GM12878 (cell line): ENCODE data around the gene IGFLR1. TPM values are rescaled to one million over a fixed set of nuclear protein-coding genes. Genes with fewer than 3 reads are reported as not detected.

Experiments
- ATAC-seq: fragments of 200-7000 bp; cut with Tn5 transposase; 3 replicates; pipeline ENCODE4 v1.9.1; 2020; ENCODE audit warnings: mild to moderate bottlenecking, moderate library complexity
- BruUV-seq: library from RNA; stranded (reverse); fragments of 400-500 nt; replicated peaks from 2 replicates; lab custom pipeline; 2021; lab: Mats Ljungman, UMichigan
- CTCF ChIA-PET: fragments of 300-600 bp; sonication (Branson Sonifier 250); formaldehyde crosslinking; extraction: SDS; loops from one replicate; lab custom pipeline; 2021; ENCODE audit warnings: inconsistent platforms; lab: Yijun Ruan, JAX
- POLR2A ChIA-PET: fragments of 350-600 bp; formaldehyde crosslinking; extraction: SDS; loops from one replicate; lab custom pipeline; 2021; ENCODE audit warnings: inconsistent platforms; lab: Charles Lee
- RAD21 ChIA-PET: fragments of 300-600 bp; sonication (Branson Sonifier 250); formaldehyde crosslinking; loops from one replicate; lab custom pipeline; 2023; ENCODE audit warnings: antibody characterized with exemption; ENCODE audit not compliant: unreplicated experiment; lab: Charles Lee
- SMC1A ChIA-PET: fragments of 300-600 bp; sonication (Branson Sonifier 250); formaldehyde crosslinking; loops from one replicate; lab custom pipeline; 2023; ENCODE audit not compliant: unreplicated experiment, uncharacterized antibody; lab: Charles Lee
- DNase-seq: peaks from one replicate; pipeline ENCODE4 v3.0.0-alpha.2; 2011; ENCODE audit warnings: low read depth, low spot score
- FAIRE-seq: peaks from 3 replicates; lab custom pipeline; 2011; peaks lifted over from hg19 to GRCh38; lab: Jason Lieb, UNC
- H2AFZ ChIP-seq: 2 replicates; pipeline ENCODE4 v1.6.0; 2011; ENCODE audit warnings: low read depth, low read length, control low read depth; ENCODE audit not compliant: control insufficient read depth
- H3K27ac ChIP-seq: 2 replicates; pipeline ENCODE4 v1.5.1; 2011; ENCODE audit warnings: control low read depth; ENCODE audit not compliant: control insufficient read depth, insufficient read depth
- H3K27me3 ChIP-seq, 2 experiments: replicated peaks in 1 of 2; 2 replicates each; pipeline versions ENCODE4 v1.6.0 to v1.6.1; 2011; ENCODE audit warnings: low read length in 1 of 2; ENCODE audit not compliant: control insufficient read depth in 2 of 2, insufficient read depth in 2 of 2
- H3K36me3 ChIP-seq, 2 experiments: 2 replicates each; pipeline ENCODE4 v1.5.1; 2011; ENCODE audit warnings: low read length in 1 of 2; ENCODE audit not compliant: control insufficient read depth in 2 of 2, insufficient read depth in 2 of 2
- H3K4me1 ChIP-seq: 2 replicates; pipeline ENCODE4 v1.6.1; 2011; ENCODE audit warnings: mild to moderate bottlenecking, low read length, moderate library complexity, mixed read lengths; ENCODE audit not compliant: control insufficient read depth, insufficient read depth
- H3K4me2 ChIP-seq: 2 replicates; pipeline ENCODE4 v1.6.0; 2011; ENCODE audit warnings: control low read depth; ENCODE audit not compliant: control insufficient read depth, insufficient read depth
- H3K4me3 ChIP-seq: fragments of 200-600 bp; sonication (generic); 2 replicates; pipeline ENCODE4 v1.5.1; 2016
- H3K79me2 ChIP-seq: 2 replicates; pipeline ENCODE4 v1.6.0; 2011; ENCODE audit warnings: low read length; ENCODE audit not compliant: control insufficient read depth, insufficient read depth
- H3K9ac ChIP-seq: 2 replicates; pipeline ENCODE4 v1.8.0; 2011; ENCODE audit warnings: low read length, control low read depth, mixed read lengths; ENCODE audit not compliant: control insufficient read depth, insufficient read depth
- H3K9me3 ChIP-seq: replicated peaks from 3 replicates; pipeline ENCODE4 v1.5.1; 2011; ENCODE audit warnings: mild to moderate bottlenecking, low read length; ENCODE audit not compliant: control insufficient read depth, insufficient read depth
- H4K20me1 ChIP-seq: 2 replicates; pipeline ENCODE4 v1.6.0; 2011; ENCODE audit not compliant: control insufficient read depth, insufficient read depth
- ATF7 ChIP-seq: fragments of 450-650 bp; IDR thresholded peaks from 2 replicates; pipeline ENCODE4 v1.6.1; 2016; ENCODE audit warnings: low read depth, mild to moderate bottlenecking
- CREB1 ChIP-seq: IDR thresholded peaks from 2 replicates; pipeline ENCODE4 v1.6.1; 2012; ENCODE audit warnings: low read depth, mild to moderate bottlenecking, inconsistent platforms
- FOS ChIP-seq: IDR thresholded peaks from 3 replicates; pipeline ENCODE4 v1.6.1; 2011; ENCODE audit warnings: borderline replicate concordance; ENCODE audit not compliant: insufficient read length; ENCODE audit errors: extremely low read depth
- IRF3 ChIP-seq: fragments of 450-650 bp; IDR thresholded peaks from 2 replicates; pipeline ENCODE4 v1.6.1; 2014; ENCODE audit warnings: mild to moderate bottlenecking
- JUND ChIP-seq: IDR thresholded peaks from 2 replicates; pipeline ENCODE4 v1.6.1; 2012; ENCODE audit warnings: low read depth, mild to moderate bottlenecking, low read length, improper control_type of control experiment, moderate library complexity
- MEF2B ChIP-seq: fragments of 450-650 bp; IDR thresholded peaks from 2 replicates; pipeline ENCODE4 v1.6.1; 2018; ENCODE audit warnings: mild to moderate bottlenecking, moderate library complexity; ENCODE audit not compliant: partially characterized antibody, poor library complexity, severe bottlenecking
- MYC ChIP-seq: IDR thresholded peaks from 2 replicates; pipeline ENCODE4 v1.6.1; 2011; ENCODE audit warnings: mild to moderate bottlenecking, low read length, moderate library complexity, inconsistent platforms; ENCODE audit not compliant: insufficient read depth, insufficient replicate concordance, insufficient read length, severe bottlenecking
- NBN ChIP-seq: fragments of 450-650 bp; IDR thresholded peaks from 2 replicates; pipeline ENCODE4 v1.6.1; 2016
- NFYA ChIP-seq: IDR thresholded peaks from 2 replicates; pipeline ENCODE4 v1.6.1; 2011; ENCODE audit warnings: low read depth, mild to moderate bottlenecking, low read length, improper control_type of control experiment, borderline replicate concordance
- NFYB ChIP-seq: IDR thresholded peaks from 2 replicates; pipeline ENCODE4 v1.6.1; 2011; ENCODE audit warnings: low read depth, mild to moderate bottlenecking, low read length, improper control_type of control experiment, moderate library complexity; ENCODE audit not compliant: insufficient read depth
- NR2F1 ChIP-seq: fragments of 450-650 bp; conservative IDR thresholded peaks from 2 replicates; pipeline ENCODE4 v1.6.1; 2017; ENCODE audit warnings: mild to moderate bottlenecking
- PML ChIP-seq: IDR thresholded peaks from 2 replicates; pipeline ENCODE4 v1.6.1; 2012; ENCODE audit warnings: low read length, inconsistent platforms
- POLR2A ChIP-seq: IDR thresholded peaks from 2 replicates; pipeline ENCODE4 v1.6.1; 2011; ENCODE audit warnings: low read depth, mild to moderate bottlenecking, low read length
- RELB ChIP-seq: fragments of 450-650 bp; IDR thresholded peaks from 2 replicates; pipeline ENCODE4 v1.6.1; 2017; ENCODE audit warnings: low read depth, mild to moderate bottlenecking, moderate library complexity
- SKIL ChIP-seq: fragments of 450-650 bp; IDR thresholded peaks from 2 replicates; pipeline ENCODE4 v1.6.1; 2017; ENCODE audit warnings: mild to moderate bottlenecking, low read depth, inconsistent platforms; ENCODE audit not compliant: poor library complexity, severe bottlenecking
- SMAD1 ChIP-seq: fragments of 450-650 bp; IDR thresholded peaks from 2 replicates; pipeline ENCODE4 v1.6.1; 2018; ENCODE audit warnings: mild to moderate bottlenecking, low read depth; ENCODE audit not compliant: partially characterized antibody
- SMC3 ChIP-seq: IDR thresholded peaks from 2 replicates; pipeline ENCODE4 v1.6.1; 2011; ENCODE audit warnings: low read length, improper control_type of control experiment, borderline replicate concordance
- TCF12 ChIP-seq: IDR thresholded peaks from 2 replicates; pipeline ENCODE4 v1.6.1; 2011; ENCODE audit warnings: low read depth, mild to moderate bottlenecking, low read length
- YY1 ChIP-seq: IDR thresholded peaks from 2 replicates; pipeline ENCODE4 v1.6.1; 2011; ENCODE audit warnings: low read depth, mild to moderate bottlenecking, low read length
- WGBS: methylation state at CpG from one replicate; pipeline ENCODE4 v1.1.6; 2016; ENCODE audit warnings: low lambda C conversion rate; ENCODE audit not compliant: insufficient replicate concordance, insufficient coverage; ENCODE audit errors: missing lambda C conversion rate; 5-methylcytosine and 5-hydroxymethylcytosine counted together
- in situ Hi-C: fragments of 300-500 bp; cut with MboI; formaldehyde crosslinking; loops from 9 replicates; pipeline ENCODE4 v1.14.3; 2018; ENCODE audit warnings: mixed read lengths
- intact Hi-C: fragments of 100-400 bp; cut with micrococcal nuclease; formaldehyde crosslinking; loops from one replicate; pipeline ENCODE4 v1.14.2; 2022; ENCODE audit not compliant: unreplicated experiment
- polyA plus RNA-seq, 11 experiments: library from polyadenylated mRNA; depleted of rRNA in 4 of 11; unstranded in 6 of 11; stranded (reverse) in 5 of 11; fragments of >200 nt; fragmentation: Nextera tagmentation in 4 of 11; fragmentation: Illumina TruSeq in 1 of 11; extraction: Ambion mirVana in 4 of 11; extraction: Trizol in 1 of 11; gene quantifications; 1 replicate in 1 of 11; 2 replicates in 10 of 11; pipeline versions ENCODE4 v1.2.1 to v1.2.3, GENCODE V29; 2011 to 2016; ENCODE audit warnings: inconsistent platforms in 2 of 11, missing spikeins in 2 of 11, low read depth in 1 of 11
- total RNA-seq, 4 experiments: library from RNA; depleted of rRNA in 3 of 4; stranded (reverse); fragments of >200 nt in 3 of 4; fragmentation: Illumina TruSeq in 1 of 4; extraction: Trizol in 1 of 4; gene quantifications; 2 replicates each; pipeline versions ENCODE4 v1.2.1 to v1.2.3, GENCODE V29; 2013 to 2021

IGFLR1 gene
- total and polyA plus RNA-seq, 10 of the 15 experiments (the other 5 are each of a cell fraction or from before 2014, with no cell fraction given) = 2.5 to 39.9 (median 24.8) TPM

GRCh38 chr19:35702223-35703012 lies 39.8 kb downstream of the IGFLR1 start:
- POLR2A ChIA-PET = interaction anchor here (0.6 to 11.9 kb wide), 17 partner anchors 8 to 1668 kb away, joined by 3 to 516 read pairs (median 5); partner anchors contain the start of genes ALKBH6, COX6B1, IGFLR1 and LIN37
- peak overlapping the region; percentile 80 for H3K4me3 ChIP-seq
- peak overlapping the region; percentile 94 for H2AFZ ChIP-seq
- H3K79me2 ChIP-seq = peaks cover 2% of the 10 kb centered on the region; the same call in 1 of the 2 replicates
- RAD21 ChIA-PET = interaction anchor here (0.6 to 11.0 kb wide), 9 partner anchors 8 to 312 kb away, joined by 3 to 430 read pairs (median 6); partner anchors contain the start of genes ALKBH6 and LIN37
- ATAC-seq = peak; percentile 98
- H3K4me2 ChIP-seq = peak overlapping the region; percentile 82
- no peaks in the 10 kb centered on the region for H3K9me3 ChIP-seq
- FAIRE-seq = peak; percentile 99
- H3K36me3 ChIP-seq = no peaks in the 10 kb centered on the region
- SMC1A ChIA-PET = interaction anchor here (1.2 to 12.3 kb wide), 5 partner anchors 8 to 201 kb away, joined by 3 to 375 read pairs (median 4); partner anchors contain the start of gene LIN37
- in situ Hi-C loops (no loop called here), intact Hi-C loops (loop anchor here (1.0 kb wide), 1 partner anchor 9 kb away; no protein-coding TSS in a partner anchor)
- peaks cover 8% of the 10 kb centered on the region for H3K4me1 ChIP-seq
- H4K20me1 ChIP-seq = no peaks in the 10 kb centered on the region
- CTCF ChIA-PET = interaction anchor here (0.8 to 4.5 kb wide), 8 partner anchors 8 to 229 kb away, joined by 3 to 77 read pairs (median 8); partner anchors contain the start of genes PSENEN and U2AF1L4
- H3K27ac ChIP-seq = peak overlapping the region; percentile 90
- peak; percentile 96 for DNase-seq
- BruUV-seq = no TSS peak
- H3K27me3 ChIP-seq = no peaks in the 10 kb centered on the region
- WGBS = 1% methylated on average over 50 of the region's 50 CpGs
- peak overlapping the region; percentile 80 for H3K9ac ChIP-seq
- peak; percentile 99 for TF ChIP-seq IRF3
- TF ChIP-seq NBN = peak; percentile 79
- TF ChIP-seq YY1 = 0 out of 2 replicates have a peak, but pooled peaks have one; percentile 15
- TF ChIP-seq NR2F1 = peak; percentile 42; the same call in 1 of the 2 replicates
- TF ChIP-seq MYC = peak; percentile 13
- TF ChIP-seq SKIL = peak; percentile 97
- TF ChIP-seq NFYB = peak; percentile 99
- TF ChIP-seq TCF12 = no peak
- 0 out of 2 replicates have a peak, but pooled peaks have one; percentile 1 for TF ChIP-seq SMC3
- TF ChIP-seq ATF7 = peak; percentile 33
- TF ChIP-seq POLR2A = peak; percentile 93
- TF ChIP-seq CREB1 = peak; percentile 76
- no peak; the same call in 1 of the 2 replicates for TF ChIP-seq JUND
- peak; percentile 73 for TF ChIP-seq NFYA
- peak; percentile 61 for TF ChIP-seq RELB
- TF ChIP-seq MEF2B = peak; percentile 26
- peak; percentile 85 for TF ChIP-seq SMAD1
- TF ChIP-seq FOS = peak; percentile 98
- no peak for TF ChIP-seq PML
